Endodermal cell (in vitro differentiated cells): ENCODE results near the gene SZT2. TPM values are rescaled to one million over a fixed set of nuclear protein-coding genes. Genes with fewer than 3 reads are reported as not detected.
A peak's percentile ranks its signal among the peaks of the same experiment; 100 is the strongest.

Source experiments
- DNase-seq: peaks from one replicate; pipeline ENCODE4 v3.0.0-alpha.2; 2017
- H3K27ac ChIP-seq: 2 replicates; pipeline ENCODE4 v1.5.1; 2013; ENCODE audit warnings: mild to moderate bottlenecking, low read depth, low read length, moderate library complexity
- H3K27me3 ChIP-seq: 2 replicates; pipeline ENCODE4 v1.6.1; 2013; ENCODE audit warnings: mild to moderate bottlenecking, low read length, moderate library complexity; ENCODE audit not compliant: insufficient read depth, control insufficient read depth, poor library complexity, severe bottlenecking
- H3K36me3 ChIP-seq: 2 replicates; pipeline ENCODE4 v1.7.0; 2013; ENCODE audit warnings: mild to moderate bottlenecking, low read length, moderate library complexity; ENCODE audit not compliant: control insufficient read depth, insufficient read depth
- H3K4me1 ChIP-seq: one replicate; pipeline ENCODE4 v1.7.0; 2013; ENCODE audit warnings: low read length; ENCODE audit not compliant: control insufficient read depth, insufficient read depth
- H3K4me3 ChIP-seq: 2 replicates; pipeline ENCODE4 v1.5.1; 2013; ENCODE audit warnings: mild to moderate bottlenecking, low read length, moderate library complexity
- H3K9ac ChIP-seq: 2 replicates; pipeline ENCODE4 v1.6.1; 2013; ENCODE audit warnings: mild to moderate bottlenecking, low read length, moderate library complexity; ENCODE audit not compliant: poor library complexity, severe bottlenecking; ENCODE audit errors: extremely low read depth
- H3K9me3 ChIP-seq: 2 replicates; pipeline ENCODE4 v1.6.1; 2013; ENCODE audit warnings: mild to moderate bottlenecking, low read length, moderate library complexity; ENCODE audit not compliant: control insufficient read depth
- H3K27ac Mint-ChIP-seq: 2 replicates; pipeline ENCODE4 v1.8.0; 2020; ENCODE audit warnings: mixed read lengths
- H3K27me3 Mint-ChIP-seq: 2 replicates; pipeline ENCODE4 v1.8.0; 2021; ENCODE audit warnings: mild to moderate bottlenecking, mixed read lengths; ENCODE audit not compliant: insufficient read depth
- H3K36me3 Mint-ChIP-seq: 2 replicates; pipeline ENCODE4 v1.8.0; 2020; ENCODE audit warnings: low read depth, mixed read lengths
- H3K4me1 Mint-ChIP-seq: 2 replicates; pipeline ENCODE4 v1.8.0; 2020; ENCODE audit warnings: mixed read lengths
- H3K4me3 Mint-ChIP-seq: 2 replicates; pipeline ENCODE4 v1.8.0; 2020; ENCODE audit warnings: mild to moderate bottlenecking, moderate library complexity, mixed read lengths
- H3K9me3 Mint-ChIP-seq: 2 replicates; pipeline ENCODE4 v1.8.0; 2020; ENCODE audit warnings: mild to moderate bottlenecking, mixed read lengths
- WGBS, 2 experiments: methylation state at CpG; one replicate each; pipeline versions ENCODE4 v1.1.5 to v1.1.7; 2013; ENCODE audit warnings: missing lambda C conversion rate in 2 of 2, mixed read lengths in 1 of 2; ENCODE audit not compliant: insufficient coverage in 1 of 2, insufficient read length in 1 of 2; 5-methylcytosine and 5-hydroxymethylcytosine counted together
- total RNA-seq, 2 donors: library from RNA; stranded (reverse); fragmentation: NEBNext Ultra II Directional in 1 of 2; extraction: Animal tissue kit (Norgen Biotek cat#: 25700) in 1 of 2; gene quantifications; 2 replicates in 1 of 2; 3 replicates in 1 of 2; pipeline ENCODE4 v1.2.1, GENCODE V29; 2021
- TF ChIP-seq, protein P1 (sequence below): fragments of 200-600 bp; sonication (generic); conservative IDR thresholded peaks from 2 replicates; pipeline ENCODE4 v1.5.0; 2021; ENCODE audit warnings: antibody characterized with exemption, mild to moderate bottlenecking

Gene SZT2
- total RNA-seq, 2 donors from 2014 or later = 55.6 to 59.7 TPM

DNA sequence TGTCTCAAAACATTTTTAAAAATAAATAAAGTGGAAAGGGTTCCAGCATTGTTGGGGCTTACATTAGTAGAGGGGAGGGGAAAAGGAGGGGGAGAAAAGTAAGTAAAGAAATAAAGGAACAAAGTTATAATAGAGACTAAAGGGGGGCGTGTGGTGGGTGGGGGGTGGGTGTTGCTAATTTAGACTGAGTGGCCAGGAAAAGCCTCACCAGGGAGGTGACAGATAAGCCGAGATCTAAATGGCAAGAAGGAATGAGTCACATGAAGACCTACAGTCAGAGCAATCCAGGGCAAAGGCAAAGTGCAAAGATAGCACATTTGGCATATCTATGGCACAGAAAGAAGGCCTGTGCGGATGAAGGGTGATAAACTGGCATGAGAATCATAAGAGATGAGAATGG, 44.6 kb upstream of the SZT2 start:
- H3K36me3 ChIP-seq = no peaks in the 10 kb centered on the region
- peak; percentile 41 for DNase-seq
- H3K9ac ChIP-seq = no peak overlapping the region
- Mint-ChIP-seq H3K4me3 (no peak overlapping the region), H3K36me3 (no peaks in the 10 kb centered on the region), H3K4me1 (peaks cover 32% of the 10 kb centered on the region), H3K9me3 (no peaks in the 10 kb centered on the region), H3K27ac (no peak overlapping the region), H3K27me3 (no peaks in the 10 kb centered on the region)
- peaks cover 12% of the 10 kb centered on the region for H3K4me1 ChIP-seq
- peaks cover 6% of the 10 kb centered on the region for H3K27me3 ChIP-seq
- no peak overlapping the region for H3K27ac ChIP-seq
- no peaks in the 10 kb centered on the region for H3K9me3 ChIP-seq
- TF ChIP-seq, protein P1, sequence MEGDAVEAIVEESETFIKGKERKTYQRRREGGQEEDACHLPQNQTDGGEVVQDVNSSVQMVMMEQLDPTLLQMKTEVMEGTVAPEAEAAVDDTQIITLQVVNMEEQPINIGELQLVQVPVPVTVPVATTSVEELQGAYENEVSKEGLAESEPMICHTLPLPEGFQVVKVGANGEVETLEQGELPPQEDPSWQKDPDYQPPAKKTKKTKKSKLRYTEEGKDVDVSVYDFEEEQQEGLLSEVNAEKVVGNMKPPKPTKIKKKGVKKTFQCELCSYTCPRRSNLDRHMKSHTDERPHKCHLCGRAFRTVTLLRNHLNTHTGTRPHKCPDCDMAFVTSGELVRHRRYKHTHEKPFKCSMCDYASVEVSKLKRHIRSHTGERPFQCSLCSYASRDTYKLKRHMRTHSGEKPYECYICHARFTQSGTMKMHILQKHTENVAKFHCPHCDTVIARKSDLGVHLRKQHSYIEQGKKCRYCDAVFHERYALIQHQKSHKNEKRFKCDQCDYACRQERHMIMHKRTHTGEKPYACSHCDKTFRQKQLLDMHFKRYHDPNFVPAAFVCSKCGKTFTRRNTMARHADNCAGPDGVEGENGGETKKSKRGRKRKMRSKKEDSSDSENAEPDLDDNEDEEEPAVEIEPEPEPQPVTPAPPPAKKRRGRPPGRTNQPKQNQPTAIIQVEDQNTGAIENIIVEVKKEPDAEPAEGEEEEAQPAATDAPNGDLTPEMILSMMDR = no peak
- WGBS, 2 experiments = 68 to 78% methylated on average over 3 of the region's 3 CpGs
- H3K4me3 ChIP-seq = no peak overlapping the region

DNA sequence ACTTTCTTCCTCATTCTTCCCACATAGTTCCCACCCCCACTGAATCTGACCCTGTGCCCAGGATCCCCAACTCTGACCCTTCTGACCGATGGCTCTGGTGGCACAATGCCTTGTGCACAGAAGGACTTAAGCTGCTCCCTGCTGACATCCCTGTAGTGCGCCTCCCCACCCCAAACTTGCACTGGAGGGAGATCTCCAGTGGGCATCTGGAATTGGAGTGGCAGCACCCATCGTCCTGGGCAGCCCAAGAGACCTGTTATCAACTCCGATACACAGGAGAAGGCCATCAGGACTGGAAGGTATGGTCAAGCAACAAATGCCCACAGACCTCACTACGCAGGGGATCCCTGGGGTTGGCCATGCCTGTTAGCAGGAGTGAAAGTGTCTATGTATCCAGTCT, 43.1 kb upstream of the SZT2 start:
- no peaks in the 10 kb centered on the region for H3K9me3 ChIP-seq
- peaks cover 34% of the 10 kb centered on the region for H3K4me1 Mint-ChIP-seq
- H3K27ac ChIP-seq = no peak overlapping the region
- H3K36me3 Mint-ChIP-seq = no peaks in the 10 kb centered on the region
- peaks cover 6% of the 10 kb centered on the region for H3K27me3 ChIP-seq
- H3K4me3 Mint-ChIP-seq = no peak overlapping the region
- TF ChIP-seq, protein P1 = no peak
- H3K36me3 ChIP-seq = no peaks in the 10 kb centered on the region
- H3K4me3 ChIP-seq = no peak overlapping the region
- 89 to 100% methylated on average over 1 to 5 of the region's 5 CpGs for WGBS, 2 experiments
- peak; percentile 48 for DNase-seq
- H3K27me3 Mint-ChIP-seq = no peaks in the 10 kb centered on the region
- no peak overlapping the region for H3K27ac Mint-ChIP-seq
- peaks cover 12% of the 10 kb centered on the region for H3K4me1 ChIP-seq
- H3K9ac ChIP-seq = no peak overlapping the region
- H3K9me3 Mint-ChIP-seq = no peaks in the 10 kb centered on the region

DNA sequence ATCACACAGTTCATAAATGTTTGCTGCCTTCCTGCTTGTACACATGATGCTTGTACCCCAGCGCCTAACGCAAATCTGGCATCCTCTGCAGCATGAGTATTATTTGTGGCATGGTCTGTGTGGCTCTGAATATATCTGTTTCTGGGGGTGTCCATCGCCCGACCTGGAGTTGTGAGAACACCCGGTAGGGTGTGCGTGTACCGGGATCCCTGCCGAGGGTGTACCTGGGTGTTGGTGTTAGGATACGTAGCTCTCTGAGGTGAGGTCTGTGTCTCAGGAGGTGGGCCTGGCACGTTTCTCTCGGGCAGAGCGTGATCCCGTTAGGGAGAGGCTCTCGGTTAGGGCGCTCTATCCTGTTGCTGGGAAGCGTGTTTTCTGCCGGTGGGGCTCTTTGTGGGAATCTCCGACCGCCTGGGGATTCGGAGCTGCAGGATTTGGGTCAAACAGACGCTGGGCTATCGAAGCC, 41.3 kb upstream of the SZT2 start:
- WGBS, 2 experiments = 38% methylated on average over 12 to 22 of the region's 22 CpGs
- peak overlapping the region; percentile 93 for H3K9ac ChIP-seq
- peak overlapping the region; percentile 79 for H3K4me3 ChIP-seq
- no peaks in the 10 kb centered on the region for H3K9me3 ChIP-seq
- TF ChIP-seq, protein P1 = no peak
- DNase-seq = no peak
- Mint-ChIP-seq H3K9me3 (no peaks in the 10 kb centered on the region), H3K4me3 (peak overlapping the region; percentile 77), H3K27me3 (no peaks in the 10 kb centered on the region), H3K36me3 (no peaks in the 10 kb centered on the region), H3K4me1 (peaks cover 34% of the 10 kb centered on the region), H3K27ac (peak overlapping the region; percentile 69)
- H3K36me3 ChIP-seq = no peaks in the 10 kb centered on the region
- no peak overlapping the region for H3K27ac ChIP-seq
- peaks cover 6% of the 10 kb centered on the region for H3K27me3 ChIP-seq
- peaks cover 12% of the 10 kb centered on the region for H3K4me1 ChIP-seq
